SU-DHL-6 (cell line): Measurements from ENCODE around the gene SUN2.

ENCODE experiments used
- EZH2phosphoT487 ChIP-seq: fragments of 200-600 bp; sonication (generic), shearing (Covaris generic); conservative IDR thresholded peaks from 2 replicates; pipeline ENCODE4 v1.6.1; 2018; ENCODE audit warnings: mild to moderate bottlenecking, antibody characterized with exemption, low read length, moderate library complexity, mixed read lengths
- TF ChIP-seq, protein P1 (sequence below): fragments of 200-600 bp; sonication (generic); IDR thresholded peaks from one replicate; pipeline ENCODE4 v1.5.1; 2017; ENCODE audit warnings: antibody characterized with exemption, mild to moderate bottlenecking, low read length, moderate library complexity; ENCODE audit not compliant: insufficient read depth, poor library complexity, severe bottlenecking

DNA sequence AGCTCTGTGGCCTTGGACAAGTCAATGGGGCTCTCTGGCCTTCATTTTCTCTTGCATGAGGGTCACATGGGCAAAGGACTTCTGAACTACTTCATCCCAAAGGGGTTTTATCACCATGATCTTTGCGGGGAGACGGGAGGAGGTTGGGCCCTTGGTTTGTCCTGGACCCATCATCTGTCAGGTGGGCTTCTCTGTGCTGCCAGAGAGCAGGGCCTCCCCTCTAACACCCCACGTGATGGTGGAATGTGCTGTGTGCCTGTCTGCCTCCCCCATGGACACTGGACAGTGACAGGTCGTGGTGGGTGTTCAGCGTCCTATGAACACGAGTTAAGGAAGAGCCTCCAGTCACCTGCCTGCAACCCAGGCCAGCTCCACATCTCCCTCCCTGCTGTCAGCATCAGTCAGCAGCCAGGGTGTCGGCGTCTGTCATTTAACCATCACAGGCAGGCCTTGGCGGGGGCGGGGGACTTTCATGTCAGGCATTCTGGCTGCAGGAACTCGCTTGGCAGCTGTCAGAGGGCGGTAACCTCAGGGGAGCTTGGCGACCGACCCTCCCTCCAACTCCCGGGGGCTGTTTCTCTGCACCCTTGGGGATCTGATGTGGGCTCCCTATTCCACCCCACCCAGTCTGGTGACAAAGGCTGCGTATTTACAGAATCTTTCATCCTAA, 2.6 kb upstream of the SUN2 start:
- TF ChIP-seq, protein P1, sequence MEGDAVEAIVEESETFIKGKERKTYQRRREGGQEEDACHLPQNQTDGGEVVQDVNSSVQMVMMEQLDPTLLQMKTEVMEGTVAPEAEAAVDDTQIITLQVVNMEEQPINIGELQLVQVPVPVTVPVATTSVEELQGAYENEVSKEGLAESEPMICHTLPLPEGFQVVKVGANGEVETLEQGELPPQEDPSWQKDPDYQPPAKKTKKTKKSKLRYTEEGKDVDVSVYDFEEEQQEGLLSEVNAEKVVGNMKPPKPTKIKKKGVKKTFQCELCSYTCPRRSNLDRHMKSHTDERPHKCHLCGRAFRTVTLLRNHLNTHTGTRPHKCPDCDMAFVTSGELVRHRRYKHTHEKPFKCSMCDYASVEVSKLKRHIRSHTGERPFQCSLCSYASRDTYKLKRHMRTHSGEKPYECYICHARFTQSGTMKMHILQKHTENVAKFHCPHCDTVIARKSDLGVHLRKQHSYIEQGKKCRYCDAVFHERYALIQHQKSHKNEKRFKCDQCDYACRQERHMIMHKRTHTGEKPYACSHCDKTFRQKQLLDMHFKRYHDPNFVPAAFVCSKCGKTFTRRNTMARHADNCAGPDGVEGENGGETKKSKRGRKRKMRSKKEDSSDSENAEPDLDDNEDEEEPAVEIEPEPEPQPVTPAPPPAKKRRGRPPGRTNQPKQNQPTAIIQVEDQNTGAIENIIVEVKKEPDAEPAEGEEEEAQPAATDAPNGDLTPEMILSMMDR, result no peak
- TF ChIP-seq EZH2phosphoT487, result no peak
